GM19193 (cell line): ENCODE results near the gene USP2.

ENCODE experiments used
- POLR2A ChIP-seq: IDR thresholded peaks from 4 replicates; pipeline ENCODE4 v1.6.1; 2011; ENCODE audit not compliant: insufficient read depth, insufficient read length; ENCODE audit errors: extremely low read depth

The USP2 gene

DNA sequence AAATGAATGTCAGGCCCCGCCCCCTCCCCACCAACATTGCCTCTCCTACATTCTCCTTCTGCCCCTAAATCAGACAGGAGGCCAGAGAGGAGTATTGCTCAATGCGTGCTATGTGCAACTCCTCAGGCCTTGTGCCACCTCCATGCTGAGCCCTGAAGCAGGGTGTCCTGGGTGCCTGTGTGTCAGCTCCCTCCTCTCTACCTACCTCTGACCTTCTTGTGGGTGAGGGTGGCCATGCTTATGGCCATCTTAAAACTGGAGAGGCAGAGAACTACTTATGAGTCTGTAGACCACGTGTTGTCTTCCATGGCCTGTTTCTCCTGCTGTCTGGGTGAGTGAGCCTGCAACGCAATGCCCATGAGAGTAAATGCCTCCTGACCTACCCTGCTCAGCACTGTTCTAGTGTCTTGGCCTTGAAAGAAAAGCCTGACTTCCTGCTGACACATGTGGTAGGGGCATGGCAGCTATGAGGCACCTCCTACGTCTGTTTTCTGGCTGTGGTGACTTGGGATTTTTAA is 75.1 kb downstream of the USP2 start:
- no peak for TF ChIP-seq POLR2A

DNA sequence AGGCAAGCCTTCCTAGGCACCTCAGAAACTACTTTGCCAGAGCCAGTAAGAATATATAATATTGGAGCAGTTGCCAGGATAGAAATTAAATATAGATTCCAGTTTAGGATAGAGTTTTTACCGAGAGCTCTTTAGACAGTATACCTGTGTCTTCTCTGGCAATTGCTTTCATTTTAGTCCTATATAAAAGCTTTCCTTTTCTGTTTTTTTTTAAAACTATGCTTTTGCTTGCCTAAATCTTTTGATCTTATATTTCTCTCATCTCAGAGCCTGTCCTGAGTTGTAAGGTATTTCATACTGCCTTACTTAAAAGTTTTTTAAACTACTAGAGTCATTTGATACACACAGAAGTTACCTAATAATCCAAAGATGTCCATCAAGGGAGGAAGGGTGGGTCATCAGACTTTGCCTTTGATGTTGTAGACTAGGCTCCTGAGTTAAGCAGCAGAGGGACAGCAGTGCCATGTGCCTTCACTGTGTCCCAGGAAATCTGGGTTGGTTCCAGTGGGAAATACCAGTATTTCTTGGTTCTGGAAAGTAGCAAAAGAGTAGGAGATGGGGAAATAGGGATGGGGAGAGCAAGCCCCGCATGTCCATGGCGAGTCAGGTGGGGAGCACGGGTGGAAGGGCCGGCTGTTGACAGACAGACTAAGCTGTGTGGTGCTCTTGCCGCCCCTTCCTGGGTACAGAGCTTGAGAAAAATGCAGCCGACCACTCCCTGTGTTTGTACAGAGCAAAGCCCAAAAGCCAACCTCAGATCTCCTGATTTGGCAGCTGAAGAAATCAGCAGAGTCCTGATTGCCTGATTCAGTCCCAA is 75.7 kb downstream of the USP2 start:
- TF ChIP-seq POLR2A = no peak
